Dedifferentiated amniotic fluid mesenchymal stem cell (primary cell): ENCODE results near the gene S100PBP.
"Not testable (repeated sequence)": the region's sequence is repeated elsewhere in the genome, so short reads cannot be mapped to it uniquely, and the experiment has no call there.

ENCODE experiments used
- DNase-seq: peaks from one replicate; pipeline ENCODE4 v3.0.0-alpha.2; 2016; ENCODE audit errors: extremely low spot score

Gene S100PBP

DNA sequence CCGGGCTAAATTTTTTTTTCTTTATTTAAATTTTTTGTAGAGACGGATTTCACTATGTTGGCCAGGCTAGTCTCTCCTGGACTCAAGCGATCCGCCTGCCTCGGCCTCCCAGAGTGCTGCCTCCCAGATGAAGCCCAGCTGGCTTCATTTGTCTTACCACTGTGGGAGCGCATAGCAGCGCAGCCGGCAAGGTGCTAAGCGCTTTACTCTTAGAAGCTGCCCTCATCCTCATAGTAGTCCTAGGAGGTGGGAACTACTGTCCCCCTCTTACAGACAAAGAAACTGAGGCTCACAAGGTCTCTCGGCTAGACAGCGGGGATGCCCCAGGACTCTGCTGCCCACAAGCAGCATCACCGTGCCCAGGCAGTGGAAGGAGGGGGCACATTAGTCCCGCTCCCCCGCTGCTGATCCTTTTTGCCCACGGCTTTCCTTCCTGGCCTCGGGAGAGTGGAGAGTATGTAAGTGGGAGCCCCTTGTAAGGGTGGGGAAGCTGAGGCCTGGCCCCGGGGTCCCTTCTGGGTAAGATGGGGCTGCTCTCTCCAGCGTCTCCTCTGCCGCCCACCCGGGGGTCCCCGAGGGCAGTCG is 83.0 kb downstream of the S100PBP start:
- no peak for DNase-seq

DNA sequence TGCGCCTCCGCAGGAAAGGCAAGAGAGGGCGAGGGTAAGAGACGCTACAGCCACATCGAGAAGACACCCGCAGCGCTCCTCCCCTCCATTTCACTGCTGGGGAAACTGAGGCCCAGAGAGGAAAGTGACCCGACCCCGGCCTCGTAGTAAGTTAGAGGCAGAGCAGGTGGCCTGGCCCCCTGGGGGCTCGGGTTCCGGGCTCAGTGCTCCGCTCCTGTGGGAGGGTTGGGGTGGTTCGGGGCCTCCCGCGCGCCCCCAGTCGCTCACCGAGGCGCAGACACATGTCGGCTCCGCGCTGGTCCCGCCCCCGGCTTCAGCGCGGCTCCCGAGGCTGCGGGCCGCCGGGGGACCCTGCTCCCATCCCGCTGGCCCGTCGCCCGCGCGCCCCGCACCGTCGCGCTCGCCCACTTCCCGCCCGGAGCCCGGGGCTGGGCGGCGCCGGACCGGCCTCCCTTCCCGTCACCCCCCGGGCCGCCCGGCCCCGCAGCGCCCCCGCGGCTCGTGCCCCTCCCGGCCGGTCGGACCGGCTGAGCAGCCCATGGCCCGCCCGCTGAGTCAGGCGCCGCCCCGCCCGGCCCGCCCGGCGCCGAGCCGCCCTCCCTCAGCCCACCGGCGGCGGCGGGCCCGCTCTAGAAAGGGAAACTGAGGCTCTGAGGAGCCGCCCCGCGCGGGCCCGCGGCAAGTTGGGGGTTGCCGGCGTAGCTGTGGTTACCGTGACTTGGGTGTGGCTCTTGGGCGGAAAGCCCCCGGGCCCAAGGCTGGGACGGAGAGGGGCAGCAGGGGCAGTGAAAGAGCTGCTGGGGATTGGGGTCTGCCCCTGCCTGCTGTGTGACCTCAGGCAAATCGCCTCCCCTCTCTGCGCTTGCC is 83.7 kb downstream of the S100PBP start, which contains the start of gene TMEM54:
Gene TMEM54 (minus strand): TSS at position 434 of the 867 bp plus-strand sequence. CDS start 151 bp downstream, at position 283.
- no peak for DNase-seq

DNA sequence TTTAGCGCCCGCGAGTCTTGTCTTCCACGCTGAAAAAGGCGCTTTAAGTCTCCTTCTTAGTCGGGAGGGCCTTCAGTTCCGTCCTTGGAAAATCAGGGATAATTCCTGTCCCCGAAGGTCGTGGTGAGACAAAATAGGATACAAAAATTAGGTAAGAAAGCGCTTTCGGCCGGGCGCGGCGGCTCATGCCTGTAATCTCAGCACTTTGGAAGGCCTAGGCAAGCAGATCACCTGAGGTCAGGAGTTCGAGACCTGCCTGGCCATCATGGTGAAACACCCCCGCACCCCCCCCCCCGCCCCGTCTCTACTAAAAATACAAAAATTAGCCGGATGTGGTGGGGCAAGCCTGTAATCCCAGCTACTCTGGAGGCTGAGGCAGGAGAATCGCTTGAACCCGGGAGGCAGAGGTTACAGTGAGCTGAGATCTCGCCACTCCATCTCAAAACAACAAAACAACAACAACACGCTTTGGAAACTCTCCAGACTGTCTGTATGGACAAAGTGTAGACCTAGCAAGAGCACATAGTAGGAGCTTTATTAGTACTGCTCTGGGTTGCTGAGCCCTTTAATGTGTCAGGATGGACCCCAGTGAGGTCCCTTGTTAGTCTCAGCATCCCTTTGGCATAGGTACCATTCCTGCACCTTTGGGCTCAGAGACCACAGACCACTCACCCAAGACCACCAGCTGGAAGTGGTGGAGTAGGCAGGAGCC is 84.5 kb downstream of the S100PBP start:
- no peak for DNase-seq

DNA sequence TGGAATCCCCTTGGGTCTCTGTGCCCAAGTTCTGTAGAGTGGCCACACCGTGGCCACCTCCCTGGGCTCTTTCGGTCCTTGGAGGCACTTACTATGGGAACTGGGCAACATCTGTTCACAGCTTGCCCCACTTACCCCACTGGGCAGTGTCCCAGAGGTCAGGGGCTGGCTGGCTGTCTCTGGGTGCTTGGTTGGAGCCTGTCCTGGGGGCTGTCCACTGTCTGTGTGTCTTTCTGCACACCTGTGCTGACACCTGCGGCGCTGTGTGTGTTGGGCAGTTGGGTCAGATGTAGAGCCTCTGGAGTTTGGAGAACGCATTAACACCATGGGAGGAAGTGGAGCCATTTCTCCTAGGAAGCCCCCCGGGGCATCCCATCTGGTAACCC is 85.1 kb downstream of the S100PBP start:
- no peak for DNase-seq

DNA sequence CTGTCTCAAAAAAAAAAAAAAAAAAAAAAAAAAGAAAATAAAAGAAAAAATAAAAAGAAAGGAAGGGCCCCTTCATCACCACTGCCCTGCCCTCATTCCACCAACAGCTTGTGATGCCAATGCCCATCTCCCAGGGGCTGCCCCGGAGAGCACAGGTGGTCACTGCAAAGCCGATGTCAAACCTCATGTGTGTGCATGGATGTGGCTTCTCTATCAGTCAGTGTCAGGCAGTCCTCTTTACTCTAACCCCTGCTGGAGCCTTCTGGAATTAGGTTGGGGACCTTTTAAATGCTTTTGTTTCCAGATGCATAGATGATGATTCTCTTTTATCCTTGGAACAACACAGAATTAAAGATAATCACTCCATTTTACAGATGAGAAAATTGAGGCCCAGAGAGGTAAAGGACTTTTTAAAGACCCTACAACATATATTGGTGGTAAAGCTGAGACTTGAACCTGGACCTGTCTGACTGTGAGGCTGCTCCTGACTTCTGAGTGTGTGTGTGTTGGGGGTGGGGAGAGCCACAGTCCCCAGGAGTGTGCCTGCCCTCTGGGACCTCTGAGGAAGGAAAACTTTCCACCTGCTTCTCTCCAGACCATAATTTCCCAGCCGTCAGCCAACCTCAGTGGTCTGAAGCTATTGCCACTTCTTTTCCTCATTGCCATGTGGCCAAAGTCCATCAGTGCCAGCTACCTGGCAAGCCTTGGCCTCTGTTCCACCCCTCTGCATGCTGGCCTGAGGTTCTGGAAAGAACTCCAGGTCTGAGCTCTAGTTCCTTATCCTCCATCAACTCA is 86.7 kb downstream of the S100PBP start:
- DNase-seq = no peak

DNA sequence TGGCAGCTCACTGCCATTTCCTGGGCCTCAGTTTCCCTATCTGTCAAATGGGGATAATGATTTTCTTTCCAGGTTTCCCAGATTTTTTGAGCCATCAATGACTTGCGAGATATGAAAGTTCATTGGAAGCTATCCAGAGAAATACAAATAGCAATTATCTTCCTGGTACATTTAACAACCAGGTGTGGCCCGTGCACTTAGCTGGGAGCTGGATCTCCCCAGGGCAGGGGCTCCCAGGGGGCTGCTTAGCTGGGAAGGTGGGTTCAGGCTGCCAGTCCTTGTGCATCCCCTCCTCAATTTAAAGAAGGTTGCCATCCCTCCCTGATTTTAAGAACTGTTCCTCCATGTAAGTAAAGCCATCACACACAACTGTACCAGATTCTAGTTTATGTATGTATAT is 87.3 kb downstream of the S100PBP start:
- no peak for DNase-seq

DNA sequence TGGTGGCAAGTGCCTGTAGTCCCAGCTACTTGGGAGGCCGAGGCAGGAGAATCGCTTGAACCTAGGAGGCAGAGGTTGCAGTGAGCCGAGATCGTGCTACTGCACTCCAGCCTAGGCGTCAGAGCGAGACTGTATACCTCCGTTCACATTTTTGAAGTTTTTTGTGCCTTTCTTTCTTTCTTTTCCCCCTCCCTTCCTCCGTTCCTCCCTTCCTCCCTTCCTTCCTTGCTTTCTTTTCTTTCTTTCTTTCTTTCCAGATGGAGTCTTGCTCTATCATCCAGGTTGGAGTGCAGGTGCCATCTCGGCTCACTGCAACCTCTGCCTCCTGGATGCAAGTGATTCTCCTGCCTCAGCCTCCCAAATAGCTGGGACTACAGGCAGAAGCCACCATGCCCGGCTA is 88.1 kb downstream of the S100PBP start:
- DNase-seq = not testable (repeated sequence)

DNA sequence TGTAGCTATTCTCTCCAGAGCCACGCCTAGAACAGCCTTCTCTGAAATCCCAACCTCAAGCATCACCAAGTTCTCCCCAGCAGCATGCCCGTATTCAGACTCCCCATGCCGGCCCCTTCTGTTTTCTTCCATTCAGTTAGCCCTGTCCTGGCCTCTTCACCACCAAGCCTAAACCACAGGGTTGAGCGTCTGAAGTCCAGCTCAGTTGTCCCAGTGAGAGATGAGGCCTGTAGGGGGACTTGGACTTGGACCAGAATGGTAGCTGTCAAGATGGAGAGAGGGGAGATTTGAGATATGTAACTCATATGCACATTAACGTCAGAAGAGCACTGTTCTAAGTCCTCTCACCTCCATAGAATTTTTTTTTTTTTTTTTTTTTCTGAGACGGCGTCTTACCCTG is 89.2 kb downstream of the S100PBP start:
- no peak for DNase-seq

DNA sequence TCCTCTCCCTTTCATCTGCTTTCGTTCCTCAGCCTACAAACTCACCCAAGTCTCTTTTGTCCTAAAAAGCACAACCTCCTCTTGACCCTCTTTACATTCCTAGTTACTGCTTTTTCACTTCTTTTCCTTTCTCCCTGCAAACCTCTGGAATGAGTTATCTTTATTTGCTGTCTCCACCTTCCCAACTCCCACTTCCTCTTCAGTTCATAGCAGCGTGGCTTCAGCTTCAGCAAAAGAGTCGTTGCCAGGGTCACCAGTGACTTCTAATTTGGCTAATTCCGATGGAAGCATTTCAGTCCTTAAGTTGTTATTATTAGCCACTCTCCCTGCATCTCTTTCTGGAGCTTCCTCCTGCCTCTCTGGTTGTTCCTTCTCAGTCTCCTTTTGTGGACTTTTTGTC is 90.0 kb downstream of the S100PBP start:
- no peak for DNase-seq
